ENCODE data around the gene CEP290. TPM values are rescaled to one million over a fixed set of nuclear protein-coding genes. Genes with fewer than 3 reads are reported as not detected.

CEP290 gene
- total and polyA plus RNA-seq, 2 of the 13 experiments (the other 11 are each of a cell fraction or from before 2014, with no cell fraction given), result 2.4 to 10.8 TPM

GRCh38 chr12:88175544-88175943 lies 33.7 kb upstream of the CEP290 start:
- ATAC-seq, result no peak
- CTCF ChIA-PET (ENCODE audit: low intra/inter-chr PET ratio, low total read pairs), result no interaction called here
- POLR2A ChIA-PET, result no interaction called here

GRCh38 chr12:88172844-88173407 lies 31.0 kb upstream of the CEP290 start:
- ATAC-seq (no peak), FAIRE-seq (no peak), DNase-seq (ENCODE audit: low spot score) (no peak)
- no peaks in the 10 kb centered on the region; a peak in 1 of 5 replicates for H3K36me3 ChIP-seq (replicated peaks in 1 of 2; ENCODE audit: control insufficient read depth in 1 of 2, insufficient read depth in 2 of 2, low read length in 2 of 2)
- no peak overlapping the region for H3K27ac ChIP-seq (ENCODE audit: extremely low read length, insufficient read depth, low read length)
- no peak overlapping the region for H3K4me3 ChIP-seq (replicated peaks in 1 of 3; ENCODE audit: insufficient read depth in 1 of 3, low read depth in 2 of 3, low read length in 3 of 3)
- H3K4me1 ChIP-seq (ENCODE audit: insufficient read depth, low read length), result no peaks in the 10 kb centered on the region
- H2AFZ ChIP-seq (ENCODE audit: low read length), result no peak overlapping the region
- ChIA-PET POLR2A (no interaction called here), CTCF (ENCODE audit: low intra/inter-chr PET ratio, low total read pairs) (no interaction called here)
- no peaks in the 10 kb centered on the region for H4K20me1 ChIP-seq (ENCODE audit: insufficient read depth, low read length)
- no TSS peak for BruUV-seq (replicated peaks)
- H3K9ac ChIP-seq (ENCODE audit: insufficient read depth, low read depth, low read length), result no peak overlapping the region
- H3K79me2 ChIP-seq (ENCODE audit: insufficient read depth, low read length), result no peaks in the 10 kb centered on the region
- H3K9me3 ChIP-seq (ENCODE audit: low read length), result no peaks in the 10 kb centered on the region
- in situ Hi-C loops (cut with HindIII; ENCODE audit: extremely low pct_ligation_motif_present, low pct_unique_long_range_greater_than_20kb), result no loop called here
- intact Hi-C loops (cut with micrococcal nuclease; ENCODE audit: unreplicated experiment), result no loop called here
- H3K4me2 ChIP-seq (ENCODE audit: low read depth, low read length), result no peak overlapping the region
- no peaks in the 10 kb centered on the region for H3K27me3 ChIP-seq (ENCODE audit: control insufficient read depth in 1 of 2, insufficient read depth in 2 of 2, low read length in 2 of 2)
- TF ChIP-seq ETS1 (CRISPR knock-in tag; IDR thresholded peaks at IDR 0.05), result no peak
- TF ChIP-seq RFX3 (CRISPR knock-in tag; IDR thresholded peaks at IDR 0.05), result no peak
- no peak for TF ChIP-seq ZNF17 (CRISPR knock-in tag; IDR thresholded peaks at IDR 0.05)
- no peak for TF ChIP-seq HOXA3 (CRISPR knock-in tag; IDR thresholded peaks at IDR 0.05)
- no peak for TF ChIP-seq ZFP91 (CRISPR knock-in tag; IDR thresholded peaks at IDR 0.05; ENCODE audit: borderline replicate concordance)
- no peak for TF ChIP-seq MYNN (CRISPR knock-in tag; IDR thresholded peaks at IDR 0.05; ENCODE audit: low read depth)
- no peak for TF ChIP-seq MIER3 (CRISPR knock-in tag; IDR thresholded peaks at IDR 0.05; ENCODE audit: borderline replicate concordance)
- no peak for TF ChIP-seq CBX1 (IDR thresholded peaks at IDR 0.05; ENCODE audit: low read depth)
- no peak for TF ChIP-seq HOXA5 (CRISPR knock-in tag; IDR thresholded peaks at IDR 0.05)
- no peak for TF ChIP-seq NBN (conservative IDR thresholded peaks at IDR 0.05)
- TF ChIP-seq KLF13 (CRISPR knock-in tag; IDR thresholded peaks at IDR 0.05), result no peak
- TF ChIP-seq HOMEZ (CRISPR knock-in tag; IDR thresholded peaks at IDR 0.05; ENCODE audit: low read depth), result no peak
- no peak for TF ChIP-seq NR2C2 (CRISPR knock-in tag; IDR thresholded peaks at IDR 0.05; ENCODE audit: borderline replicate concordance)
- TF ChIP-seq NFE2L1 (CRISPR knock-in tag; IDR thresholded peaks at IDR 0.05; ENCODE audit: borderline replicate concordance), result no peak

More at GRCh38 chr12:88175544-88175943, 33.7 kb upstream of the CEP290 start:
- no peak for FAIRE-seq
- no peak overlapping the region for H3K9ac ChIP-seq (ENCODE audit: insufficient read depth, low read depth, low read length)
- H3K4me1 ChIP-seq (ENCODE audit: insufficient read depth, low read length), result peaks cover 16% of the 10 kb centered on the region
- H4K20me1 ChIP-seq (ENCODE audit: insufficient read depth, low read length), result no peaks in the 10 kb centered on the region
- no peak for DNase-seq (ENCODE audit: low spot score)
- no peak overlapping the region for H2AFZ ChIP-seq (ENCODE audit: low read length)
- no peak overlapping the region for H3K27ac ChIP-seq (ENCODE audit: extremely low read length, insufficient read depth, low read length)
- H3K4me3 ChIP-seq (replicated peaks in 1 of 3; ENCODE audit: insufficient read depth in 1 of 3, low read depth in 2 of 3, low read length in 3 of 3), result no peak overlapping the region
- BruUV-seq (replicated peaks), result no TSS peak
- peaks cover 0 to 1% of the 10 kb centered on the region in 2 experiments; a peak in 1 of 5 replicates for H3K36me3 ChIP-seq (replicated peaks in 1 of 2; ENCODE audit: control insufficient read depth in 1 of 2, insufficient read depth in 2 of 2, low read length in 2 of 2)
- 98% methylated on average over 3 of the region's 3 CpGs for WGBS (ENCODE audit: low lambda C conversion rate)
- no peak overlapping the region for H3K4me2 ChIP-seq (ENCODE audit: low read depth, low read length)
- intact Hi-C loops (cut with micrococcal nuclease; ENCODE audit: unreplicated experiment) (loop anchor here (5.0 kb wide), 1 partner anchor 33 kb away; the partner anchor contains the start of genes CEP290 and TMTC3), in situ Hi-C loops (cut with HindIII; ENCODE audit: extremely low pct_ligation_motif_present, low pct_unique_long_range_greater_than_20kb) (no loop called here)
- H3K9me3 ChIP-seq (ENCODE audit: low read length), result no peaks in the 10 kb centered on the region
- no peaks in the 10 kb centered on the region for H3K79me2 ChIP-seq (ENCODE audit: insufficient read depth, low read length)
- TF ChIP-seq HNRNPLL (IDR thresholded peaks at IDR 0.05; ENCODE audit: low read depth, low read length, poor library complexity, severe bottlenecking) (no peak), ZNF383 (CRISPR knock-in tag; IDR thresholded peaks at IDR 0.05; ENCODE audit: borderline replicate concordance) (no peak), ZNF296 (CRISPR knock-in tag; conservative IDR thresholded peaks at IDR 0.05) (no peak), ZFYVE20 (CRISPR knock-in tag; IDR thresholded peaks at IDR 0.05; ENCODE audit: borderline replicate concordance, low read depth) (no peak), MYC (CRISPR knock-in tag; IDR thresholded peaks at IDR 0.05; ENCODE audit: borderline replicate concordance) (no peak), ZNF354B (CRISPR knock-in tag; IDR thresholded peaks at IDR 0.05) (no peak)
- no peaks in the 10 kb centered on the region for H3K27me3 ChIP-seq (ENCODE audit: control insufficient read depth in 1 of 2, insufficient read depth in 2 of 2, low read length in 2 of 2)
